ENCODE results near the gene UGGT2.
"Not testable (repeated sequence)": the region's sequence is repeated elsewhere in the genome, so short reads cannot be mapped to it uniquely, and the experiment has no call there.

The UGGT2 gene

DNA sequence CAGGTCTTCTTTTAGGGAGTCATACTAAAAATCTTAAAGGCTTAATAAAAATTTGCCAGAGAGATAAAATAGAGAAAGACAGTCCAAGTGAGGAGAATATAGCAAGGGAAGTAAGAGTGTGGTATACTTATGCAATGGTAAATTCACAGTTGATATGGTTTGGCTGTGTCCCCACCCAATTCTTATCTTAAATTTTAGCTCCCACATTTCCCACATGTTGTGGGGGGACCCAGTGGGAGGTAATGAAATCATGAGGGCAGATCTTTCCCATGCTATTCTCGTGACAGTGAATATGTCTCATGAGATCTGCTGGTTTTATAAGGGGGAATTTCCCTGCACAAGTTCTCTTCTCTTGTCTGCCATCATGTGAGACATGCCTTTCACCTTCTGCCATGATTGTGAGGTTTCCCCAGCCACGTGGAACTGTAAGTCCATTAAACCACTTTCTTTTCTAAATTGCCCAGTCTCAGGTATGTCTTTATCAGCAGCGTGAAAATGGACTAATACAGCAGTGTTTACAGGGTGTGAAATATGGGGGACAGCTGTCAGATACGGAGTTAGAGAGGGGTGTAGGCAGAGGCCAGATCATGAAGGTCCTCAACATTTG lies 115.4 kb downstream of the UGGT2 start:
- FAIRE-seq (no peak), DNase-seq (ENCODE audit: insufficient read length, low spot score) (no peak)
- TF ChIP-seq, protein P1, sequence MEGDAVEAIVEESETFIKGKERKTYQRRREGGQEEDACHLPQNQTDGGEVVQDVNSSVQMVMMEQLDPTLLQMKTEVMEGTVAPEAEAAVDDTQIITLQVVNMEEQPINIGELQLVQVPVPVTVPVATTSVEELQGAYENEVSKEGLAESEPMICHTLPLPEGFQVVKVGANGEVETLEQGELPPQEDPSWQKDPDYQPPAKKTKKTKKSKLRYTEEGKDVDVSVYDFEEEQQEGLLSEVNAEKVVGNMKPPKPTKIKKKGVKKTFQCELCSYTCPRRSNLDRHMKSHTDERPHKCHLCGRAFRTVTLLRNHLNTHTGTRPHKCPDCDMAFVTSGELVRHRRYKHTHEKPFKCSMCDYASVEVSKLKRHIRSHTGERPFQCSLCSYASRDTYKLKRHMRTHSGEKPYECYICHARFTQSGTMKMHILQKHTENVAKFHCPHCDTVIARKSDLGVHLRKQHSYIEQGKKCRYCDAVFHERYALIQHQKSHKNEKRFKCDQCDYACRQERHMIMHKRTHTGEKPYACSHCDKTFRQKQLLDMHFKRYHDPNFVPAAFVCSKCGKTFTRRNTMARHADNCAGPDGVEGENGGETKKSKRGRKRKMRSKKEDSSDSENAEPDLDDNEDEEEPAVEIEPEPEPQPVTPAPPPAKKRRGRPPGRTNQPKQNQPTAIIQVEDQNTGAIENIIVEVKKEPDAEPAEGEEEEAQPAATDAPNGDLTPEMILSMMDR (IDR thresholded peaks at IDR 0.05; ENCODE audit: insufficient read depth, missing control alignments) = no peak

DNA sequence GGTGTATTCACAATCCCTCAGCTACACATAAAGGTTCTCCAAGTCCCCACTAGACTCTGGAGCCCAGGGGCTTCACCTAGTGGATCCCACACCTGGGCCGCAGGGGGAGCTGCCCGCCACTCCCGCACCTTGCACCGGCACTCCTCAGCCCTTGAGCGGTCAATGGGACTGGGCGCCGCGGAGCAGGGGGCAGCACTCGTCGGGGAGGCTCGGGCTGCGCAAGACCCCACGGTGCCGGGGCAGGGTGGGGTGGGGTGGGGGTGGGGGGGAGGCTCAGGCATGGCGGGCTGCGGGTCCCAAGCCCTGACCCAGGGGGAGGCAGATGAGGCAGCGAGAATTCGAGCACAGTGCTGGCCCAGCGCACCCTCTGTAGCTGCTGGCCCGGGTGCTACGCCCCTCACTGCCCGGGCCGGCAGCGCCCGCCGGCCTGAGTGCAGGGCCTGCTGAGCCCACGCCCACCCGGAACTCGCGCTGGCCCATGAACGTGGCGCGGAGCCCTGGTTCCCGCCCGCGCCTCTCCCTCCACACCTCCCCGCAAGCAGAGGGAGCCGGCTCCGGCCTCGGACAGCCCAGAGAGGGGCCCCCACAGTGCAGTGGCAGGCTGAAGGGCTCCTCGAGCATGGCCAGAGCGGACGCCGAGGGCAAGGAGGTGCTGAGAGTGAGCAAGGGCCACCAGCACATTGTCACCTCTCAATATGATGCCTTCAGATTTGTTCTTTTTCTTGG lies 121.7 kb downstream of the UGGT2 start:
- TF ChIP-seq, protein P1 (IDR thresholded peaks at IDR 0.05; ENCODE audit: insufficient read depth, missing control alignments) = no peak
- FAIRE-seq = no peak
- no peak for DNase-seq (ENCODE audit: insufficient read length, low spot score)

DNA sequence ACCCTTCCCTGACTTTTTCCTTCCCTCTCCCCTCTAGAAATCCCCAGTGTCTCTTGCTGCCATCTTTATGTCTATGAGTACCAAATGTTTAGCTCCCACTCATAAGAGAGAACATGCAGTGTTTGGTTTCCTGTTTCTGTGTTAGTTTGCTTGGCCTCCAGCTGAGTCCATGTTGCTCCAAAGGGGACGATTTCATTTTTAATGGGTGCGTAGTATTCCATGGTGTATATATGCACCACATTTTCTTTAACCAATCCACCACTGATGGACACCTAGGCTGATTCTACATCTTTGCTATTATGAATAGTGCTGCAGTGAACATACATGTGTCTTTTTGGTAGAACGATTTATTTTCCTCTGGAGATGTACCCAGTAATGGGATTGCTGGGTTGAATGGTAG lies 123.8 kb downstream of the UGGT2 start:
- no peak for FAIRE-seq
- DNase-seq (ENCODE audit: insufficient read length, low spot score) = no peak
- TF ChIP-seq, protein P1 (IDR thresholded peaks at IDR 0.05; ENCODE audit: insufficient read depth, missing control alignments) = no peak

DNA sequence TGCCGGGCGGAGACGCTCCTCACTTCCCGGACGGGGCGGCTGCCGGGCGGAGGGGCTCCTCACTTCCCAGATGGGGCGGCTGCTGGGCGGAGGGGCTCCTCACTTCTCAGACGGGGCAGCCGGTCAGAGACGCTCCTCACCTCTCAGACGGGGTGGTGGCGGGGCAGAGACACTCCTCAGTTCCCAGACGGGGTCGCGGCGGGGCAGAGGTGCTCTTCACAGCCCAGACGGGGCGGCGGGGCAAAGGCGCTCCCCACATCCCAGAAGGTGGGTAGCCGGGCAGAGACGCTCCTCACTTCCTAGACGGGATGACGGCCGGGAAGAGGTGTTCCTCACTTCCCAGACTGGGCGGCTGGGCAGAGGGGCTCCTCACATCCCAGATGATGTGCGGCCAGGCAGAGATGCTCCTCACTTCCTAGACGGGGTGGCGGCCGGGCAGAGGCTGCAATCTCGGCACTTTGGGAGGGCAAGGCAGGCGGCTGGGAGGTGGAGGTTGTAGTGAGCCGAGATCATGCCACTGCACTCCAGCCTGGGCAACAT lies 124.8 kb downstream of the UGGT2 start:
- not testable (repeated sequence) for FAIRE-seq; DNase-seq (ENCODE audit: insufficient read length, low spot score)

DNA sequence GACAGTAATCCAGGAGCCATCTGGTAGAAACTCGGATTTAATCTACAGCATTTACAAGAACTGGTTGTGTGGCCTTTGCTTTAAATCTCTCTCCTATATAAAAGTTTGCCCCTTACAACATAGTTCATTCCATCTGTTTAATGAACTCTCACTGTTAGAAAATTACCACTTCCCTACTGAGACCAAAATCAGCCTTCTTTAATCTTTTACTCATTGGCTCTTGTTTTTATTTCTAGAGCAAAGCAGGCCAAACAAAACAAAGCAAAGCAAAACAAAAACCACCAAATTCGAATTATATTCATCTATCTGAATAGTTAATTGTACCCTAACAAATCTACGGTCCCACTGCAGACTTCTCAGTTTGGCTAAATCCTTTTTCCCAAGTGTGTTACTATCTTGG lies 127.0 kb downstream of the UGGT2 start:
- no peak for DNase-seq (ENCODE audit: insufficient read length, low spot score)

DNA sequence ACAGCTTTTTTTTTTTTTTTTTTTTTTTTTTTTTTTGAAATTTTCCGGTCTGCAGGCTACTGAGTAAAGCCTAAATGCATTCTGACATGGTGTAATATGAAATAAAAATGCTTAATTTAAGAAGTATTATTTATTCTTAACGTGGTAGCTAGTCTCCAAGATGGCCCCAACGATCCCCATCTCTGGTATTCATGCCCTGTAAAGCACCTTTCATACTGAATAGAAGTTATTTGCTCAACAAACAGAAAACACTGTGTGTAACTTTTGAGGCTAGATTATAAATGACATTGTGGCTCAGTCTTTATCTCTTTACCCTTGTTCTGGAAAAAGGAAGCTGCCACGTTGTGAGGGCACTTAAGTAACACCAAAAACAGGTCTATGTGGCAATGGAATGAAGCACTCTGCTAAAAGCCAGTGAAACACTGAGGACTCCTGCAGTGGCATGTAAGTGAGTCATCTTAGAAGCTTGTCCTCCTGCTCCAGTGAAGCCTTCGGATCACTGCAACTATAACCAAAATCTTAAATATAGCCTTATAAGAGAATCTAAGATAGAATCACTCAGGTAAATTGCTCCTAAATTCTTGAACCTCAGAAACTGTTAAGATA lies 128.7 kb downstream of the UGGT2 start:
- DNase-seq (ENCODE audit: insufficient read length, low spot score) (no peak), FAIRE-seq (peak; percentile 25)
- TF ChIP-seq, protein P1 (IDR thresholded peaks at IDR 0.05; ENCODE audit: insufficient read depth, missing control alignments) = no peak

More for the DNA sequence above, 127.0 kb downstream of the UGGT2 start:
- peak; percentile 71 for FAIRE-seq
- TF ChIP-seq, protein P1 (IDR thresholded peaks at IDR 0.05; ENCODE audit: insufficient read depth, missing control alignments) = no peak

DNA sequence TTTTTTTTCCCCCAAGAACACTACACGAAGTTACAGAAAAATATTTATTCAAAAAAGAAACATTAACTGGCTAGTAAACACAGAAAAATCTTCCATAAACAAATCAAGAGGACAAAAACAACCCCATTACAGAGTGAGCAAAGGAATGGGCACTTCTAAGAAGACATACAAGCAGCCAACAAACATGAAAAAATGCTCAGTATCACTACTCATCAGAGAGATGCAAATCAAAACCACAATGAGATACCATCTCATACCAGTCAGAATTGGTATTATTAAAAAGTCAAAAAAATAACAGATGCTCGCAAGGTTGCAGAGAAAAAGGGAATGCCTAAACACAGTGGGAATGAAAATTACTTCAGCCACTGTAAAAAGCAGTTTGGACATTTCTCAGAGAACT lies 131.7 kb downstream of the UGGT2 start:
- TF ChIP-seq, protein P1 (IDR thresholded peaks at IDR 0.05; ENCODE audit: insufficient read depth, missing control alignments) = no peak
- DNase-seq (ENCODE audit: insufficient read length, low spot score) (no peak), FAIRE-seq (no peak)
